Fibroblast of lung (primary cell): ENCODE results near the gene PLEKHA7. TPM values are rescaled to one million over a fixed set of nuclear protein-coding genes. Genes with fewer than 3 reads are reported as not detected.

Experiments used
- DNase-seq, 2 donors: peaks; one replicate each; pipeline versions ENCODE4 v3.0.0 to v3.0.0-alpha.2; 2010; ENCODE audit warnings: low read depth in 2 of 2
- H2AFZ ChIP-seq: 2 replicates; pipeline ENCODE4 v1.5.1; 2012; ENCODE audit warnings: low read length, control low read depth, inconsistent platforms
- H3K27ac ChIP-seq: 2 replicates; pipeline ENCODE4 v1.5.1; 2011; ENCODE audit warnings: low read length, control low read depth; ENCODE audit not compliant: insufficient read depth
- H3K27me3 ChIP-seq: 2 replicates; pipeline ENCODE4 v1.5.1; 2011; ENCODE audit warnings: mild to moderate bottlenecking, low read length; ENCODE audit not compliant: control insufficient read depth, insufficient read depth
- H3K36me3 ChIP-seq: 2 replicates; pipeline ENCODE4 v1.5.1; 2011; ENCODE audit warnings: low read length; ENCODE audit not compliant: control insufficient read depth, insufficient read depth
- H3K4me1 ChIP-seq: 2 replicates; pipeline ENCODE4 v1.5.1; 2011; ENCODE audit warnings: low read length; ENCODE audit not compliant: control insufficient read depth, insufficient read depth; ENCODE audit errors: extremely low read depth
- H3K4me2 ChIP-seq: 2 replicates; pipeline ENCODE4 v1.5.1; 2011; ENCODE audit warnings: low read length, control low read depth; ENCODE audit not compliant: insufficient read depth; ENCODE audit errors: extremely low read depth
- H3K4me3 ChIP-seq, 4 experiments: fragments of 200-600 bp in 1 of 4; sonication (generic) in 1 of 4; replicated peaks in 1 of 4; 2 replicates each; pipeline ENCODE4 v1.5.1; 2011 to 2016; ENCODE audit warnings: low read length in 4 of 4, low read depth in 3 of 4, mild to moderate bottlenecking in 3 of 4, control low read depth in 2 of 4, inconsistent platforms in 1 of 4, mixed read lengths in 1 of 4; ENCODE audit not compliant: insufficient read depth in 1 of 4; ENCODE audit errors: control extremely low read depth in 1 of 4
- H3K79me2 ChIP-seq: 2 replicates; pipeline ENCODE4 v1.5.1; 2012; ENCODE audit warnings: mild to moderate bottlenecking, low read length, inconsistent platforms; ENCODE audit not compliant: control insufficient read depth, insufficient read depth
- H3K9ac ChIP-seq: 2 replicates; pipeline ENCODE4 v1.5.1; 2011; ENCODE audit warnings: mild to moderate bottlenecking, low read length, control low read depth; ENCODE audit not compliant: insufficient read depth
- H3K9me3 ChIP-seq: 2 replicates; pipeline ENCODE4 v1.5.1; 2012; ENCODE audit warnings: low read depth, low read length; ENCODE audit not compliant: control insufficient read depth, insufficient read depth
- H4K20me1 ChIP-seq: 2 replicates; pipeline ENCODE4 v1.5.1; 2011; ENCODE audit warnings: low read length; ENCODE audit not compliant: control insufficient read depth, insufficient read depth; ENCODE audit errors: extremely low read depth
- CTCF ChIP-seq, 2 donors: IDR thresholded peaks in 1 of 2; conservative IDR thresholded peaks in 1 of 2; 1 replicate in 1 of 2; 2 replicates in 1 of 2; pipeline ENCODE4 v1.5.1; 2011 to 2012; ENCODE audit warnings: low read length in 2 of 2, control low read depth in 1 of 2, inconsistent platforms in 1 of 2, low read depth in 1 of 2, mild to moderate bottlenecking in 1 of 2
- EZH2 ChIP-seq: IDR thresholded peaks from 2 replicates; pipeline ENCODE4 v1.5.1; 2012; ENCODE audit warnings: low read length, control low read depth, mild to moderate bottlenecking; ENCODE audit errors: missing control alignments
- polyA plus RNA-seq, 2 donors: library from polyadenylated mRNA; depleted of rRNA in 1 of 2; stranded (reverse) in 1 of 2; unstranded in 1 of 2; fragments of >200 nt; gene quantifications; 2 replicates each; pipeline ENCODE4 v1.2.1, GENCODE V29; 2011 to 2012; ENCODE audit warnings: missing spikeins in 1 of 2
- total RNA-seq: library from RNA; depleted of rRNA; stranded (reverse); fragments of >200 nt; gene quantifications from 2 replicates; pipeline ENCODE4 v1.2.1, GENCODE V29; 2014

Gene PLEKHA7
- total and polyA plus RNA-seq, 2 donors (not counting 1 experiment from before 2014, with no cell fraction given): 0.11 to 0.17 TPM

DNA sequence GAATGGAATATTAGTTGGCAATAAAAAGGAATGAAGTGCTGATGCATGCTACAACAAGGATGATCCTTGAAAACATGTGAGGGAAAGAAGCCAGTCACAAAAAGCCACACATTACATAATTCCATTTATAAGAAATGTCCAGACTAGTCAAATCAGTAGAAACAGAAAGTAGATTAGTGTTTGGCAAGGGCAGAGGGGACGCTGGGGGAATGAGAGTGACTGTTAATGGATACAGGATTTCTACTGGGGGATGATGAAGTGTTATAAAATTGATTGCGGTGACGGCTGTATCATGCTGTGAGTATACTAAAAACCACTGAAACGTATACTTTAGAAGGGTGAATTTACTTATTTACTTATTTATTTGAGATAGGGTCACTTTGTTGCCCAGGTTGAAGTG is 217.9 kb downstream of the PLEKHA7 start:
- Histone ChIP-seq H3K79me2 (no peaks in the 10 kb centered on the region), H3K4me1 (peaks cover 5% of the 10 kb centered on the region), H3K27me3 (no peaks in the 10 kb centered on the region), H3K9me3 (no peaks in the 10 kb centered on the region), H3K4me2 (no peak overlapping the region), H3K4me3 (no peak overlapping the region), H4K20me1 (no peaks in the 10 kb centered on the region), H3K27ac (no peak overlapping the region), H3K36me3 (no peaks in the 10 kb centered on the region), H2AFZ (no peak overlapping the region), H3K9ac (no peak overlapping the region)
- TF ChIP-seq EZH2: no peak
- TF ChIP-seq CTCF (conservative IDR thresholded peaks at IDR 0.05 in 1 of 2, IDR thresholded peaks at IDR 0.05 in 1 of 2; ENCODE audit: low read depth in 1 of 2, low read length in 2 of 2): no peak
- no peak for DNase-seq

- H3K4me3 ChIP-seq: no peak overlapping the region
- DNase-seq: no peak
- peaks cover 7% of the 10 kb centered on the region for H3K4me1 ChIP-seq
- H3K27ac ChIP-seq: no peak overlapping the region
- no peaks in the 10 kb centered on the region for H4K20me1 ChIP-seq
- H3K36me3 ChIP-seq: no peaks in the 10 kb centered on the region
- H3K27me3 ChIP-seq: no peaks in the 10 kb centered on the region
- H3K79me2 ChIP-seq: no peaks in the 10 kb centered on the region
- H2AFZ ChIP-seq: no peak overlapping the region
- no peak overlapping the region for H3K4me2 ChIP-seq
- H3K9me3 ChIP-seq: no peaks in the 10 kb centered on the region
- TF ChIP-seq EZH2 (no peak), CTCF (conservative IDR thresholded peaks at IDR 0.05 in 1 of 2, IDR thresholded peaks at IDR 0.05 in 1 of 2; ENCODE audit: low read depth in 1 of 2, low read length in 2 of 2) (no peak)
- H3K9ac ChIP-seq: no peak overlapping the region
Observed at GRCh38 chr11:16795146-16795545, 219.1 kb downstream of the PLEKHA7 start.

GRCh38 chr11:16794047-16794818 is 220.0 kb downstream of the PLEKHA7 start:
- Histone ChIP-seq H3K4me1 (peaks cover 7% of the 10 kb centered on the region), H3K4me3 (no peak overlapping the region), H3K27me3 (no peaks in the 10 kb centered on the region), H3K79me2 (no peaks in the 10 kb centered on the region), H2AFZ (no peak overlapping the region), H3K27ac (no peak overlapping the region), H3K36me3 (no peaks in the 10 kb centered on the region), H3K9ac (no peak overlapping the region), H3K4me2 (no peak overlapping the region), H3K9me3 (no peaks in the 10 kb centered on the region), H4K20me1 (no peaks in the 10 kb centered on the region)
- no peak for TF ChIP-seq EZH2
- no peak for TF ChIP-seq CTCF (conservative IDR thresholded peaks at IDR 0.05 in 1 of 2, IDR thresholded peaks at IDR 0.05 in 1 of 2; ENCODE audit: low read depth in 1 of 2, low read length in 2 of 2)
- DNase-seq: no peak
